ENCODE results near the gene SSBP3.
"Not testable (repeated sequence)": the region's sequence is repeated elsewhere in the genome, so short reads cannot be mapped to it uniquely, and the experiment has no call there.

SSBP3 gene

GRCh38 chr1:54221113-54221834 is 184.9 kb downstream of the SSBP3 start:
- no peak for DNase-seq (ENCODE audit: low spot score)

GRCh38 chr1:54220004-54220811 is 186.0 kb downstream of the SSBP3 start:
- DNase-seq (ENCODE audit: low spot score): peak; percentile 46

- no peak for DNase-seq (ENCODE audit: low spot score)
Observed at GRCh38 chr1:54219688-54220003, 186.5 kb downstream of the SSBP3 start.

DNA sequence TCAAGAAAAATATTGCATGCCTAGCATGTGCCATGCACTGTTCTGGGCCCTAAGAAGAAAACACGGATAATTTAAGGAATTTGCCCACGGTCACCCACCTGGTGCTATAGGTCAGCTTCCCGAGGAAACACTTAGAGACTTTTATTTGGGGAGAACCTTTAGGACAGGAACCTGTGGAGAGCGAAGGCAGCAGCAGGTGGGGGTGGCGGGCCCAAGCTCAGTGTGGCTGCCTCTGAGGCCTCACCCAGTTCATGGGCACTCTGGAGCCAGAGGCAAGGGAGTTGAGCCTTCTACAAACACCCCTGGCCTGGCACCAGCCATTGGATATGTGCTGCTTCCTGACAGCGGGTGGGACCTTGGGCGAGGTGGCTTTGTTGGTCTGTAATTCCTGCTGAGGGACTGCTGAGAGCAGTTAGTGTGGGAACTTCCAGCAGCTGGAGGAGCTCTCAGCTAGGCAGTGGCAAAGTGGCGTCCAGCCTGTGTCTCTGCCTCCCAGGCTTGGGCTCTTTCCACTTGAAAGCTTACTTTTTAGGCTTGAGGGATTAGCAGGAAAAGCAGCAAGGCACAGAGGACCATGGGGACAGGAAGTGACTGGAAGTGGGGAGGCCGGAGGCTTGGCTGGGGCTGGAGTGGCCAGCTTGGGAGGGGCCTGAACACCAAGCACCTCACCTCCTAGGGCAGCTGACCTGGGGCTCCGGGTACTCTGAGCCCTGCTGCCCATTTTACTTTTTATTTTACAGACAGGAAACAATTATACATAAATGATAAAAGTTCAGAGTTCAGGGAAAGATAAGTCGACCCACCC is 187.1 kb downstream of the SSBP3 start:
- DNase-seq (ENCODE audit: low spot score): no peak

- no peak for DNase-seq (ENCODE audit: low spot score)
Observed at GRCh38 chr1:54215523-54215922, 190.7 kb downstream of the SSBP3 start.

- DNase-seq (ENCODE audit: low spot score): no peak
Observed at GRCh38 chr1:54212872-54213271, 193.3 kb downstream of the SSBP3 start.

DNA sequence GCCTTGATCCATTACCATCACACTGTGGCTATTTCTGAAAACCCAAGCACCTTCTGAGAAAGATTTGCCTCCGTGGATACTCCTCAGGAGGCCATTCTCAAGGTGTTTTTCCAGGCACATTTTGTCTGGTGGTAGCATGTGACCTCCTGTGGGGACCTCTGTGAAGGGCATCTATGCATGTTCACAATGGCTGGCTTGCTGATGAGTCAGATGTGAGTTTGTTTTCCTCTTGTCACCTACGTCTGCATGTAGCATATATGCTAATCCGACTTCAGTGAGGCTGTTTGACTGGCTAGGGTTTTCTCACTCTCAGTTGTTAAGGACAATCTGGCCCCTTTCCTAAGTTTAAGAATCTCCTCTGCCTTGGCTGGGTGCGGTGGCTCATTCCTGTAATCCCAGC is 198.3 kb downstream of the SSBP3 start:
- DNase-seq (ENCODE audit: low spot score): not testable (repeated sequence)

- DNase-seq (ENCODE audit: low spot score): no peak
Observed at GRCh38 chr1:54207287-54207686, 198.9 kb downstream of the SSBP3 start.

DNA sequence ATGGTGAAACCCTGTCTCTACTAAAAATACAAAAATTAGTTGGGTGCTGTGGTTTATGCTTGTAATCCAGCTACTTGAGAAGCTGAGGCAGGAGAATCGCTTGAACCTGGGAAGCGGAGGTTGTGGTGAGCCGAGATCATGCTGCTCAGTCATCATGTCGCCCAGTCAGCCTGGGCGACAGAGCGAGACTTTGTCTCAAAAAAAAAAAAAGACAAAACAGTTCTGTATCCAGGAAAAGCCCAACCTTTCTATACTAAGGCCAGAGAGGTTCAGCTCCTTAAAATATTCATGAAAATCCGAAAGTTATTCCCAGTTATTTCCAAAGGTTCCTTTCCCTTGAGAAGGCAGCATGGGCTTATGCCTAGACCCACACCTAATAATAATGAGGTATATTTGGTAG is 202.0 kb downstream of the SSBP3 start:
- no peak for DNase-seq (ENCODE audit: low spot score)

- peak; percentile 34 for DNase-seq (ENCODE audit: low spot score)
Observed at GRCh38 chr1:54200519-54200997, 205.6 kb downstream of the SSBP3 start.

DNA sequence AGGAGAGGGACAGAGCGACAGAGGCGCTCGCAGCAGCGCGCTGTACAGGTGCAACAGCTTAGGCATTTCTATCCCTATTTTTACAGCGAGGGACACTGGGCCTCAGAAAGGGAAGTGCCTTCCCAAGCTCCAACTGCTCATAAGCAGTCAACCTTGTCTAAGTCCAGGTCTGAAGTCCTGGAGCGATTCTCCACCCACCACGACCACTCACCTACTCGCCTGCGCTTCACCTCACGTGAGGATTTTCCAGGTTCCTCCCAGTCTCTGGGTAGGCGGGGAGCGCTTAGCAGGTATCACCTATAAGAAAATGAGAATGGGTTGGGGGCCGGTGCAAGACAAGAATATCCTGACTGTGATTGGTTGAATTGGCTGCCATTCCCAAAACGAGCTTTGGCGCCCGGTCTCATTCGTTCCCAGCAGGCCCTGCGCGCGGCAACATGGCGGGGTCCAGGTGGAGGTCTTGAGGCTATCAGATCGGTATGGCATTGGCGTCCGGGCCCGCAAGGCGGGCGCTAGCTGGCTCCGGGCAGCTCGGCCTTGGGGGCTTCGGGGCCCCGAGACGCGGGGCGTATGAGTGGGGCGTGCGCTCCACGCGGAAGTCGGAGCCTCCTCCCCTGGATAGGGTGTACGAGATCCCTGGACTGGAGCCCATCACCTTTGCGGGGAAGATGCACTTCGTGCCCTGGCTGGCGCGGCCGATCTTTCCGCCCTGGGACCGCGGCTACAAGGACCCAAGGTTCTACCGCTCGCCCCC is 206.3 kb downstream of the SSBP3 start, which contains the start of the genes CYB5RL and MRPL37:
Gene CYB5RL (minus strand): TSS at position 266 of the 754 bp plus-strand sequence. CDS start 4,414 bp downstream, outside the sequence.
Gene MRPL37 (plus strand): TSS at position 403 of the 754 bp plus-strand sequence. CDS start 77 bp downstream, at position 480.
- peak; percentile 97 for DNase-seq (ENCODE audit: low spot score)

GRCh38 chr1:54199151-54199764 is 206.9 kb downstream of the SSBP3 start:
- DNase-seq (ENCODE audit: low spot score): no peak

- DNase-seq (ENCODE audit: low spot score): no peak
Observed at GRCh38 chr1:54193453-54193852, 212.7 kb downstream of the SSBP3 start.

GRCh38 chr1:54191525-54191924 is 214.7 kb downstream of the SSBP3 start:
- DNase-seq (ENCODE audit: low spot score): no peak

DNA sequence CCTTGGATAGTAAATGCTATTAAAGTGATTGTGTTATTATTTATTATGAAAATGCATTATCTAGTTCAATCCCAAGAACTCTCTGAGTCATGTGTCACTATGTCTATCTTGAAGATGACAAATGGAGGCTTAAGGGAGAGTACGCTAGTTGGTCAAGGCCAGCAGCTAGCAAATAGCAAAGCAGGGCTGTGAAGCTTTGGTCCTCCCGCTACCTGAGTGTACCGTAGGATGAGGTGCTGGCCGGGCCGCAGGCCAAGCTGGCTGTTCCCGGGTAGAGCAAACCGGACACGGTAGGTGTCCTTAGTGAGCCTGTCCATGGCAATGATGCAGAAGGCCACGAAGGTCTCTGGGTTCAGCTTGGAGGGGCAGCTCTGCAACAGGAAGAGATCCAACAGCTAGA is 215.7 kb downstream of the SSBP3 start:
- DNase-seq (ENCODE audit: low spot score): no peak

DNA sequence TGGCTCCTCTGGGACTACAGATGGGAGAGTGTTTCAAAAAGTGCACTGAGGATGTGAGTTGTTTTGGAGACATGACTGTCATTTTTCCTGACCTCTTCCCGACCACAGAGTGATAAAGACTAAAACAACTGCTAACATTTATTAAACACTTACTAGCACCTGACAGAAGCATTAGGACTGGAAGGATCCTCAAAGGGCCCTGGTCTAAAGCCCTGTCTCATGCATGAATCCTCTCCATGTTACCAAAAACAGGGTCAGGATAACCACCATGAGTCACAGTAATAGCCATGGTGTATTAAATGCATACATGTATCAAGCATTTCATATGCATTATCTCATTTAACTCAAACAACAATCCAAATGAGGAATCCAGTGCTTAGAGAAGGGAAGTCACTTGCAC is 217.9 kb downstream of the SSBP3 start:
- DNase-seq (ENCODE audit: low spot score): no peak

GRCh38 chr1:54186056-54186455 is 220.1 kb downstream of the SSBP3 start:
- DNase-seq (ENCODE audit: low spot score): no peak

DNA sequence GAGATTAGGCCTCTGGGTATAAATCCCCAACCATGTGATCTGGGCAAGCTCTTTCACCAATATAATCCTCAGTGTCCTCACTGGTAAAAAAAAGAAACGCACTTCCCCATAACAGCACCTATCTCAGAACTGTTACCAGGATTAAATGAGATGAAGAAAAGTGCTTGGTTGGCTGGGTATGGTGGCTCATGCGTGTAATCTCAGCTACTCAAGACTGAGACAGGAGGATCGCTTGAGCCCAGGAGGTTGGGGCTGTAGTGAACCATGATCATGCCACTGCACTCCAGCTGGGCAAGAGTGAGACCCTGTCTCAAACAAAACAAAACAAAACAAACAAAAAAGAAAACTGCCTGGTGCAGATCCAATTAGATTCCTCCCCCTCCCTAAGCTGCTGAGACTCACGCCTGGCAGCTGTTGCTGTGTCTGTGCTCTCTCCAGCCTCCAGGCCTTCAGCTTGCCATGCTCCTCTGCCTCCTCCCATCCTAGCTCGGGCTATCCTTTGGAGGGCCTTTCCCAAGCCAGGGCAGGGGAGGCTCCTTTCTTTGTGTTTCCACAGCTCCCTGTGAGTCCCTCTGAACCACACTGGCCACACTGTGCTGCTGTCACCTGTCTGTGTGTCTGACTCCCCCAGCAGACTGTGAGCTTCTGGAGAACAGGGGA is 225.4 kb downstream of the SSBP3 start:
- no peak for DNase-seq (ENCODE audit: low spot score)

DNA sequence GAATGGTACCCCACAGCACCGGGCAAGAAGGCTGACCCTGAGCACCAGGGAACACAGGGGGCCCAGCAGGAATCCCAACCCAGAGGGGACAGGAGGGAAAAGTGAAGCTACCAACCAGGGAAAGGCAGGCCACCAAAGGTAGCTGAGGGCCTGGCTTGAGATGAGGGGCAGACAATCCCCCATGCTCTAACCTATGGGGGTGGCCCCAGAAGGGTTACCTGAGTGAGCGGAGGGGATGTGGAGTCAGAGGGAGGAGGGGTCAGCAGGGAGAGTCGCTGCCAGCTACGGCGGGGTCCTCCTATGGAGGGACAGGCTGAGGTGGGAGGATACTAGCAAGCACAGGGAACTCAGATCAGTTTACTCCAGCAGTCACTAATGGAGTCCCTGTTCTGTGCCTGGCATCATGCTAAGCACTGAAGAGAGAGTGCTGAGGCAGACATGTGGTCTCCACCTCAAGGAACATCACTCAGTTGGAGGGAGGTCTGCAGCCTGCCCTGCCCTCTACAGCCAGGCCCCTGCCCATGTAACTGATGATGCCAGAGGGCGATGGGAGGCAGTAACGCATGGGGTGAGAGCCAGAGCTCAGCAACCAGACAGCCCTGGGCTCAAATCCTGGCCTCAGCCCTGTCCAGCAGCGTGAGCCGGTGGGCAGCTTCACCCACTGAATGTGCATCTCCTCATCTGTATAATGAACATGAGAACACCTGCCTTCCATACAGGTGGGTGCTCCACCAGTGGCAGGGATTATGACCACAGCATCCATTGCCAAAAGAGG is 227.7 kb downstream of the SSBP3 start:
- no peak for DNase-seq (ENCODE audit: low spot score)

GRCh38 chr1:54177726-54178125 is 228.5 kb downstream of the SSBP3 start:
- DNase-seq (ENCODE audit: low spot score): no peak

All from AG08396 (cell line).